Heart left ventricle (tissue), 13 donors: Measurements from ENCODE around the gene ETV6.

Experiments
- CTCF ChIP-seq, 12 donors: fragments of 200-600 bp; sonication (generic) in 4 of 12; IDR thresholded peaks; one replicate each; pipeline versions ENCODE4 v1.5.0 to v1.8.0; 2018 to 2022; ENCODE audit warnings: antibody characterized with exemption in 12 of 12, mild to moderate bottlenecking in 5 of 12
- POLR2A ChIP-seq, 2 donors: fragments of 450-650 bp; IDR thresholded peaks; one replicate each; pipeline ENCODE4 v1.6.1; 2017; ENCODE audit warnings: antibody characterized with exemption in 2 of 2, mild to moderate bottlenecking in 2 of 2, moderate library complexity in 2 of 2
- donor health status: ischemic (EF 13 %, LVEDD 7.1; RV severe dilation, severe dysfunction).
- donor health status: DM: no; HTN: yes; CAD: no.
- donor health status: DM: no; HTN: no; CAD: no.
- donor health status: ischemic (EF 25% LVEDD 6.9; RV normal size, moderate dysfunction).
- donor health status: ischemic (EF 25% LVEDD 5.7; RV mildly dilated, moderate dysfunction).
- donor health status: ischemic (EF 35%, LVEDD 5.7; RV mildly dilated, moderate dysfunction).
- donor health status: nonischemic (EF 11% LVEDD 7.7; RV severe dilation, severe dysfunction).
- donor health status: DM: yes; HTN: yes; CAD: no.
- donor health status: PGD.
- donor health status: ischemic (EF 29% LVEDD 5.4; RV normal size, mild dysfunction).
- donor health status: nonischemic (EF 23%, LVEDD 6.1; RV moderate dilation, normal function).

- no peak for TF ChIP-seq CTCF (IDR thresholded peaks at IDR 0.05)
- no peak for TF ChIP-seq POLR2A (IDR thresholded peaks at IDR 0.05)
These were observed at the start of gene ETV6 for GRCh38 chr12:11649413-11650285.
